Measurements from ENCODE around the gene MYO18A.

Gene MYO18A

GRCh38 chr17:29049541-29050145, 130.6 kb downstream of the MYO18A start:
- peak overlapping the region; percentile 84 for H3K27ac ChIP-seq (ENCODE audit: low read length)
- no peaks in the 10 kb centered on the region for H3K36me3 ChIP-seq (ENCODE audit: insufficient read depth, low read length)
- H3K27me3 ChIP-seq (ENCODE audit: insufficient read depth, low read length, poor library complexity), result no peaks in the 10 kb centered on the region
- H3K79me2 ChIP-seq (ENCODE audit: insufficient read depth, low read length), result no peaks in the 10 kb centered on the region
- H2AFZ ChIP-seq (ENCODE audit: low read depth, low read length), result 0 out of 2 replicates have a peak overlapping the region, but pooled peaks have one; percentile 67
- 0 out of 2 replicates have a peak overlapping the region, but pooled peaks have one; percentile 55 for H3K4me2 ChIP-seq (ENCODE audit: insufficient read depth, low read length)
- H4K20me1 ChIP-seq (ENCODE audit: insufficient read depth, low read length), result no peaks in the 10 kb centered on the region
- no peak overlapping the region for H3K4me3 ChIP-seq (ENCODE audit: low read depth in 1 of 2, low read length in 2 of 2)
- H3K9me3 ChIP-seq (ENCODE audit: insufficient read depth, low read length, severe bottlenecking), result no peaks in the 10 kb centered on the region
- DNase-seq (no peak), ATAC-seq (ENCODE audit: insufficient read depth, low read depth) (no peak)
- H3K9ac ChIP-seq (ENCODE audit: low read depth, low read length), result no peak overlapping the region
- H3K4me1 ChIP-seq (ENCODE audit: insufficient read depth, low read length), result peaks cover 24% of the 10 kb centered on the region
- no peak for TF ChIP-seq EZH2 (IDR thresholded peaks at IDR 0.05; ENCODE audit: borderline replicate concordance, low read depth, low read length, severe bottlenecking)

- peak overlapping the region; percentile 50 for H3K9ac ChIP-seq (ENCODE audit: low read depth, low read length)
- DNase-seq (peak; percentile 91), ATAC-seq (ENCODE audit: insufficient read depth, low read depth) (peak; percentile 99)
- H2AFZ ChIP-seq (ENCODE audit: low read depth, low read length), result peak overlapping the region; percentile 67
- TF ChIP-seq EZH2 (IDR thresholded peaks at IDR 0.05; ENCODE audit: borderline replicate concordance, low read depth, low read length, severe bottlenecking) (no peak), CTCF (IDR thresholded peaks at IDR 0.05; ENCODE audit: borderline replicate concordance, extremely low read depth, low read length, poor library complexity, severe bottlenecking) (no peak)
- peak overlapping the region; percentile 84 for H3K27ac ChIP-seq (ENCODE audit: low read length)
- no peaks in the 10 kb centered on the region for H3K36me3 ChIP-seq (ENCODE audit: insufficient read depth, low read length)
- H3K9me3 ChIP-seq (ENCODE audit: insufficient read depth, low read length, severe bottlenecking), result no peaks in the 10 kb centered on the region
- peak overlapping the region in 1 of 2 experiments; percentile 31; a peak in 2 of 4 replicates for H3K4me3 ChIP-seq (ENCODE audit: low read depth in 1 of 2, low read length in 2 of 2)
- H4K20me1 ChIP-seq (ENCODE audit: insufficient read depth, low read length), result no peaks in the 10 kb centered on the region
- H3K79me2 ChIP-seq (ENCODE audit: insufficient read depth, low read length), result no peaks in the 10 kb centered on the region
- no peaks in the 10 kb centered on the region for H3K27me3 ChIP-seq (ENCODE audit: insufficient read depth, low read length, poor library complexity)
- H3K4me2 ChIP-seq (ENCODE audit: insufficient read depth, low read length), result peak overlapping the region; percentile 55
- H3K4me1 ChIP-seq (ENCODE audit: insufficient read depth, low read length), result peaks cover 24% of the 10 kb centered on the region
These were observed 131.5 kb downstream of the MYO18A start for GRCh38 chr17:29048440-29049368.

- H4K20me1 ChIP-seq (ENCODE audit: insufficient read depth, low read length), result no peaks in the 10 kb centered on the region
- DNase-seq (no peak), ATAC-seq (ENCODE audit: insufficient read depth, low read depth) (no peak)
- no peak overlapping the region for H3K9ac ChIP-seq (ENCODE audit: low read depth, low read length)
- no peak overlapping the region for H3K4me2 ChIP-seq (ENCODE audit: insufficient read depth, low read length)
- no peaks in the 10 kb centered on the region for H3K9me3 ChIP-seq (ENCODE audit: insufficient read depth, low read length, severe bottlenecking)
- H3K27ac ChIP-seq (ENCODE audit: low read length), result no peak overlapping the region
- H3K4me3 ChIP-seq (ENCODE audit: low read depth in 1 of 2, low read length in 2 of 2), result no peak overlapping the region
- no peak overlapping the region for H2AFZ ChIP-seq (ENCODE audit: low read depth, low read length)
- H3K4me1 ChIP-seq (ENCODE audit: insufficient read depth, low read length), result peaks cover 32% of the 10 kb centered on the region
- H3K79me2 ChIP-seq (ENCODE audit: insufficient read depth, low read length), result no peaks in the 10 kb centered on the region
- H3K36me3 ChIP-seq (ENCODE audit: insufficient read depth, low read length), result no peaks in the 10 kb centered on the region
- H3K27me3 ChIP-seq (ENCODE audit: insufficient read depth, low read length, poor library complexity), result no peaks in the 10 kb centered on the region
- TF ChIP-seq EZH2 (IDR thresholded peaks at IDR 0.05; ENCODE audit: borderline replicate concordance, low read depth, low read length, severe bottlenecking) (no peak), CTCF (IDR thresholded peaks at IDR 0.05; ENCODE audit: borderline replicate concordance, extremely low read depth, low read length, poor library complexity, severe bottlenecking) (no peak)
These were observed 133.7 kb downstream of the MYO18A start for GRCh38 chr17:29046473-29046839.

All from DND-41 (cell line).